Subcutaneous preadipocyte (primary cell): ENCODE data around the gene TSKS. TPM values are rescaled to one million over a fixed set of nuclear protein-coding genes. Genes with fewer than 3 reads are reported as not detected.

Experiments used
- small RNA-seq: library from RNA; depleted of rRNA; stranded (forward); fragments of <200 nt; gene quantifications from one replicate; pipeline ENCODE3, GENCODE V24; 2012
- total RNA-seq: library from RNA; depleted of rRNA; stranded (reverse); fragments of >200 nt; gene quantifications from 2 replicates; pipeline ENCODE4 v1.2.3, GENCODE V29; 2012

TSKS gene
- 0.59 and 1.5 TPM in 2 replicates for total RNA-seq

GRCh38 chr19:49763230-49763629, at the start of gene TSKS:
TSKS (minus strand) TSS chr19:49763306; CDS start chr19:49763247, 59 bp downstream.

GRCh38 chr19:49766930-49767299, 3.8 kb upstream of the TSKS start, which contains the start of gene AP2A1:
AP2A1 (plus strand) TSS chr19:49767001; CDS start chr19:49767134, 133 bp downstream.

GRCh38 chr19:49690656-49691242, 72.4 kb downstream of the TSKS start, which contains the start of gene CPT1C:
CPT1C (plus strand) TSS chr19:49691116; CDS start chr19:49692253, 1,137 bp downstream.

Small RNA genes lying within 50 kb of the gene (small RNA-seq; reads per million reads assigned to genes)
- gene MIR6799 (not detected), gene RNU6-841P (not detected)

Other genes starting within 250 kb of the TSKS start
- 135 and 207 TPM in 2 replicates for gene RCN3, start 235.3 kb downstream of the TSKS start, total RNA-seq
- 71.4 and 98.5 TPM in 2 replicates for gene NOSIP, start 182.8 kb downstream of the TSKS start, total RNA-seq
- 0.37 and 0.39 TPM in 2 replicates for gene PRRG2, start 182.0 kb downstream of the TSKS start, total RNA-seq
- gene PRR12, start 172.1 kb downstream of the TSKS start, total RNA-seq, result 2.6 and 3.5 TPM in 2 replicates
- 39.3 and 42.0 TPM in 2 replicates for gene RRAS, start 123.2 kb downstream of the TSKS start, total RNA-seq
- gene SCAF1, start 121.1 kb downstream of the TSKS start, total RNA-seq, result 15.4 and 19.9 TPM in 2 replicates
- gene IRF3, start 97.4 kb downstream of the TSKS start, total RNA-seq, result 47.5 and 53.3 TPM in 2 replicates
- 5.9 and 9.4 TPM in 2 replicates for gene BCL2L12, start 97.4 kb downstream of the TSKS start, total RNA-seq
- 341 and 403 TPM in 2 replicates for gene PRMT1, start 86.0 kb downstream of the TSKS start, total RNA-seq
- gene ADM5, start 73.7 kb downstream of the TSKS start, total RNA-seq, result 0.73 and 1.2 TPM in 2 replicates
- 16.0 and 22.0 TPM in 2 replicates for gene CPT1C, start 72.2 kb downstream of the TSKS start, total RNA-seq
- gene AP2A1, start 3.7 kb upstream of the TSKS start, total RNA-seq, result 131 and 140 TPM in 2 replicates
- gene FUZ, start 50.0 kb upstream of the TSKS start, total RNA-seq, result 16.4 and 23.1 TPM in 2 replicates
- 14.9 and 16.2 TPM in 2 replicates for gene MED25, start 55.0 kb upstream of the TSKS start, total RNA-seq
- gene PTOV1, start 87.9 kb upstream of the TSKS start, total RNA-seq, result 36.4 and 49.5 TPM in 2 replicates
- gene PNKP, start 104.3 kb upstream of the TSKS start, total RNA-seq, result 33.8 and 55.5 TPM in 2 replicates
- gene AKT1S1, start 114.0 kb upstream of the TSKS start, total RNA-seq, result 13.2 and 13.5 TPM in 2 replicates
- 15.6 and 16.5 TPM in 2 replicates for gene TBC1D17, start 114.4 kb upstream of the TSKS start, total RNA-seq
- gene IL4I1, start 133.6 kb upstream of the TSKS start, total RNA-seq, result 0.20 and 1.1 TPM in 2 replicates
- gene ATF5, start 165.9 kb upstream of the TSKS start, total RNA-seq, result 5.9 and 6.8 TPM in 2 replicates
- gene NUP62, start 166.2 kb upstream of the TSKS start, total RNA-seq, result 26.8 and 45.5 TPM in 2 replicates
- gene SIGLEC11, start 197.9 kb upstream of the TSKS start, total RNA-seq, result not detected in 2 replicates